GM18505 (cell line): Measurements from ENCODE around the gene FOXA2.

ENCODE experiments used
- ATAC-seq: cut with Tn5 transposase; IDR thresholded peaks from one replicate; pipeline ENCODE4 v1.9.1; 2021; ENCODE audit not compliant: unreplicated experiment
- POLR2A ChIP-seq: IDR thresholded peaks from 4 replicates; pipeline ENCODE4 v1.6.1; 2011; ENCODE audit warnings: borderline replicate concordance; ENCODE audit not compliant: insufficient read depth, insufficient read length; ENCODE audit errors: extremely low read depth

The FOXA2 gene

DNA sequence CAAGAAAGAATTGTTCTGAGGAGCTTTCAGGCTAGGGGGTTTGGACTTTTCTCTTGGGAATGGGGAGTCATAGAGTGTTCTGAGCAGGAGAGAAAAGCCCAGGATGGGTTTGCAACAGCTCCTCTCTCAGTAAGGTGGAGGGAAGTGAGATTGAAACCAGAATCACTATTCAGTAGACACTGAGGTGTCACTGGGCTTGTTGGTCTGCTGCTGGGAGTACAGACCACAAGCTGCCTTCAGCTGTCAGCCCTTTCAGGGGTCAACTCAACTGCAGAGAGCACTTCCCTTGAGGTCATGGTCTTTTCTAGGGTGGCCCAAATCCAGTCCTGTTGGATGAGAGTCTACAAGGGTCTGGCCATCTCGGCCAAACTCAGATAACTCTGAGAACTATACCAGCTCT lies 12.9 kb upstream of the FOXA2 start:
- no peak for TF ChIP-seq POLR2A

GRCh38 chr20:22590662-22591061 lies 6.3 kb upstream of the FOXA2 start:
- no peak for ATAC-seq
- no peak for TF ChIP-seq POLR2A

More for the DNA sequence above, 12.9 kb upstream of the FOXA2 start:
- ATAC-seq, result no peak

DNA sequence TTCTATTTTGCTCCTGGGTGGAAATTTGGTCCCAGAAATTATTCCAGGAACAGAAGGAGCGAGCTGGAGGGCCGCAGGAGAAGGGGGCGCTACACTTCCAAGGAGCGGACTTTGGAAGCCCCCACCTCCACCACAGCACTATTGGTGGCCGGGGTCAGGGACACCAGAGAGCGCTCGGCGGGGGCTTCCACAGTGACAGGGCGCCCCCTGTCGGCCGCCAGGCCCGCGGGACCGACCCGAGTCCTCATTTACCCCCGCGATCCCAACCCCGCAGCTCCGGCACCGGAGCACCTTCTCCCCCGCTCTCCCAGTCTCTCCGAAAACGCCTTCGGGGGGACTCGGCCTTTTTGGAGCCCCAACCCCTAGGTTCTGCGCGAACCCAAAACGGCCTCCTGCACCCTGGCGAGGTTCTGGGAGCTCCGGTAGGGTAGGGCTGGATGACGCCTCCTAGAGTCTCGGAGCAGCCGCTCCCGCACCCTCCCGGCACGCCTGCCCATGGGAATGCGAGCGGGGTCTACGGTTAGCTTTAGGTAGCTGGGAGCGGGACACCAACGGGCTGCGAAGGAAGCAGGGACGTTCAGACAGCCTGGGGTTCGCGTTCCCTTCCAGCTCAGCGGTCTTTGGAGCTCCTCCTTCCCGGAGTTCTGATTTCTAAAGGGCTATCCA lies 2.4 kb upstream of the FOXA2 start:
- TF ChIP-seq POLR2A, result no peak
- ATAC-seq, result no peak

- ATAC-seq, result no peak
- TF ChIP-seq POLR2A, result no peak
Measured at GRCh38 chr20:22585786-22586493, 1.6 kb upstream of the FOXA2 start.

GRCh38 chr20:22584922-22585785 lies 782 bp upstream of the FOXA2 start:
- no peak for TF ChIP-seq POLR2A
- ATAC-seq, result no peak

DNA sequence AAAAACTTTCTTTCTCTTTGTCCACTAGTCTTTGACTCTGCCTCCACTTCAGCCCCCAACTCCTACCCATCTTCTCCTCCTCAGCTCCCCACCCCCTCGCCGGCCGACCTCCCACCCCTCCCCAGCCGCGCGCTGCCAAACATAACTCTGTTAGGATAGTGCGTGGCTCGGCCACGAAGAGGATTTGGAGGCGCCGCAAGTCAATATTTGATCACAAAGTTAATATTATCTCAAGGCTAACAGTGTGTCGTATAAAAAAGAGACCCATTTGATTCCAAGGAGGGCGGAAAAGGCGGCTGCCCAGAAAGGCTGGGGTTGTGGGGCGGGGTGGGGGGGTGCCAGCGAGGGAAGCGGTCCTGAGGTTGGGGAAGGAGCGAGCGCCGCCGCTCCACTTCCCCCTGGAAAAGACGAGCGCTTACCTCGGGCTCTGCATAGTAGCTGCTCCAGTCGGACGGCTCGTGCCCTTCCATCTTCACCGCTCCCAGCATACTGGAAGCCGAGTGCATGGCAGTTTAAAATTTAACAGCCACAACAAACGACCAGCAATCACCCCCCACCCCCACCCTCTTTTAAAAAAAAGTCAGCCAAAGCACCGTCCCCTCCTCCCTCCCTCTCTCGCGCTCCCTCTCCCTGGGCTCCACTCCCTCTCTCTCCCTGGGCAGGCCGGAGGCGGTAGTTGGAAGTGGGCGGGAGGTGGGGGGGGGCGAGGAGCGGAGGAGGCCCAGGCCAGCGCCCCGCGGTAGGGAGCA lies 425 bp downstream of the FOXA2 start:
- no peak for TF ChIP-seq POLR2A
- no peak for ATAC-seq

DNA sequence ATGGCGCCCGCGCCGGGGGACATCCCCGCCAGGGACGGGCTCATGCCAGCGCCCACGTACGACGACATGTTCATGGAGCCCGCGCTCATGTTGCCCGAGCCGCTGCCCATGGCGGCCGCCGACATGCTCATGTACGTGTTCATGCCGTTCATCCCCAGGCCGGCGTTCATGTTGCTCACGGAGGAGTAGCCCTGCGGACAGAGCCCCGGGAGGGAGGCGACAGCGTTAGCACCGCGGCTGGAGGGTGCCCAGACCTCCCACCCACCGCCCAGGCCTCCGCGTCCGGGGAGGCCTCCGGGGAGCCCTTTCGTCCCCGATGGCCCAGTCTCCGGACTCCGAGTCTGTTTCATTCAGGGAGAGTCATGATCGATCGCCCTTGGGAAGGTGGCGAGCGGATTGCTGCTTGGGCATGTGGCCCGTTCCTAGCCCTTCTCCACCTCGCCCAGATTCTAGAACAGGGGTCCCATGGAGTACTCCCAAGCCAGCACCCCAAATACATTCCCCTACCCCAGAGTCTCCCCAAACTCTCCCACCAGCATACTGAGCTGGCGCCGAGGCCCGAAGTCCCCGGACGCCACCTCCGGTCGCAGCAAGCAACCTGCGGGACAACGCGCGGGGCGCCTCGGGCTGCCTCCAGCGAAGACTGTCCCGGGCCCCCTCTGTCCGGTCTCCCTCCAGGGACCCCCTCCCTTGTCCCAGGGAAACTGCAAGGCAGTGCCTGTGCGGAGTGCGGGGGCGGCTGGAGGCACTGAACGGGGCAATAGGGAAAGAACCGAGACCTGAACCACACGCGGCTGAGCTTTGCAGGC lies 1.2 kb downstream of the FOXA2 start:
- ATAC-seq, result no peak
- no peak for TF ChIP-seq POLR2A

GRCh38 chr20:22582386-22582963 lies 1.9 kb downstream of the FOXA2 start:
- no peak for TF ChIP-seq POLR2A
- ATAC-seq, result no peak

DNA sequence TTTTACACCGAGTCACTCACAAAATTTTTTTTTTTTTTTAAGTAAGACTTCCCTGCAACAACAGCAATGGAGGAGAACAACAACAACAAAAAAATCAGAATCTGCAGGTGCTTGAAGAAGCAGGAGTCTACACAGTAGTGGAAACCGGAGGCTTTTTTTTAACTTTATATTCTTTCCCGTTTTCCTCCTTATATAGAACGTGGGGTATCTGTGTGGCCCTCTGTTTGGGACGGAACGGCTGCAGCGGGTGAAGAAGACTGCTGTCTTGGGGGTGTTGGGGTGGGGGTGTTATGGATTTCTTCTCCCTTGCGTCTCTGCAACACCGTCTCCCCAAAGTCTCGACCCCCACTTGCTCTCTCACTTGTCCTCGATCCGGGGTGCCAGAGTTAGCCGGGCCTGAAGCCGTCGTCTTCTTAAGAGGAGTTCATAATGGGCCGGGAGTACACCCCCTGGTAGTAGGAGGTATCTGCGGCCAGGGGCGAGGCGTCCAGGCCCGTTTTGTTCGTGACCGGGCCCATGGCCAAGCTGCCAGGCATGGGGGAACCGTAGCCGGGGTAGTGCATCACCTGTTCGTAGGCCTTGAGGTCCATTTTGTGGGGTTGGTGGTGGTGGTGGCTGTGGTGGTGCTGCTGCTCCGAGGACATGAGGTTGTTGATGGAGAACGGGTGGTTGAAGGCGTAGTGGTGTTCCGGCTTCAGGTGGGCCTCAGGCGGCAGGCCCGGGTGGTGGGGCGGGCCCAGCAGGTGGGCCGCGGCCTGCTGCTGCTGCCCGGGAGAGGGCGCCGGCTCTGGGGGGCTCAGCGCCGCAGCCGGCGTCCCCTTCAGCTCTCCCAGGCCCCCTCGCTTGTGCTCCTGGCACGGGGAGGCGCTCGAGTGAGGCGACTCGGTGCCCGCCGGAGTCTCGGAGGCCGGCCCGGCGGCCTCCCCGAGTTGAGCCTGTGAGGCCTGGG lies 2.7 kb downstream of the FOXA2 start:
- TF ChIP-seq POLR2A, result no peak
- no peak for ATAC-seq

DNA sequence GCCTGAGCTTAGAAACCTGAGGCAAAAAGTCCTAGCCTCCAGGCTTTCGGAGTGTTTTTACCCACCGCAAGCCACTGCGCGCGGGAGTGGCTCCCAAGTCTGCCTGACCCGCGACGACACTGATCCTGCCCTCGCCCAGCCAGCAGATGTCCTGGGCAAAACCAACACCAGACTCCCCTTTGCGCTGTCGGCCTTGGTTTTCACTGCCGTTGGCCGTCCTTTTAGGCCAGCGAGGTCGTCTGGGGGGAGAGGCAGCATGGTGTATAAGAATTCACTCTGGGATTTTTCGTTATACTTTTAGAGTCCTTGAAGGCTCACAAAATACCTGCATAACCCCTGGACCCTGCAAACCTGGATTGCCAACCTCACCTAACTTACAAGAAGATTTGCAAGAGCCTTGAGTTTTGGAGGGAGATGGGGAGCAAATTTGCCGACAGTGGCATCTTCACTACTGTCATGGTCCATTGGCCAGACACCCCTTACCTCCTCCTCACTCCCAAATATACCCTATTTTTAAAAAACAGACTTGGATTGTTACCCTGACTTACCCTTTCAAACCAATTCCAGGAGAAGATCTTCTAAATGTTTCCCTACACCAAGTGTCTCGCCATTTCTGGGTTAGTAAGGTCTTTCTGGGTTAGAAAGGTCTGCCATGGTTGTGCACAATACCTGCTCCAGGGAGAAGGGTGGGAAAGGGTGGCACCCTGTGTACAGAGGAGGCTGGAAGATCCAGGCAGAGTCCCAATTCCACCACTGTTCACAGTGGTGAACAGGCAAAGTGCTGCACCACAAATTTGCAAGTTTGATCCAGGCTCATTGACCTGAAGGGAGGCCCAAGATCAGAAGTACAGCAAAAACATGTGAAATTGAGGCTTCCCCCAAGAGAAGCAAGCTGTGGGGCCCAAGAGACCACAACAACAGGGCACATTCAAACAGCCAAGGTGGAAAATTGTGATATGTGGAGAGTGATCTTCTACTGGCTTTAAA lies 4.4 kb downstream of the FOXA2 start:
- ATAC-seq, result no peak
- TF ChIP-seq POLR2A, result no peak
